K562 (cell line): ENCODE measurements around the gene RAD51AP1. TPM values are rescaled to one million over a fixed set of nuclear protein-coding genes. Genes with fewer than 3 reads are reported as not detected.
A peak's percentile ranks its signal among the peaks of the same experiment; 100 is the strongest.

ENCODE experiments used
- CEBPB ChIP-seq: fragments of 450-650 bp; IDR thresholded peaks from 2 replicates; pipeline ENCODE4 v1.6.1; 2016; ENCODE audit warnings: missing genetic modification characterization, missing compliant biosample characterization
- DIDO1 ChIP-seq: fragments of 450-650 bp; IDR thresholded peaks from 2 replicates; pipeline ENCODE4 v1.6.1; 2016; ENCODE audit warnings: low read depth, missing biosample characterization, missing genetic modification characterization
- E2F6 ChIP-seq, 2 experiments: IDR thresholded peaks; 2 replicates each; pipeline ENCODE4 v1.6.1; 2011; ENCODE audit warnings: borderline replicate concordance in 1 of 2, control low read depth in 1 of 2, low read depth in 1 of 2, low read length in 1 of 2, mild to moderate bottlenecking in 1 of 2, mixed read lengths in 1 of 2, moderate library complexity in 1 of 2; ENCODE audit not compliant: insufficient read depth in 1 of 2, insufficient read length in 1 of 2, poor library complexity in 1 of 2, severe bottlenecking in 1 of 2; ENCODE audit errors: extremely low read depth in 1 of 2
- EGR1 ChIP-seq: fragments of 450-650 bp; conservative IDR thresholded peaks from 2 replicates; pipeline ENCODE4 v1.6.1; 2017; ENCODE audit warnings: mild to moderate bottlenecking
- JUND ChIP-seq, 2 experiments: IDR thresholded peaks; 2 replicates in 1 of 2; 3 replicates in 1 of 2; pipeline ENCODE4 v1.6.1; 2011; ENCODE audit warnings: borderline replicate concordance in 2 of 2, low read depth in 2 of 2, low read length in 2 of 2, improper control_type of control experiment in 1 of 2, missing biosample characterization in 1 of 2, missing genetic modification characterization in 1 of 2, missing genetic modification reagents in 1 of 2
- ZBTB2 ChIP-seq: fragments of 450-650 bp; IDR thresholded peaks from 2 replicates; pipeline ENCODE4 v1.6.1; 2016; ENCODE audit warnings: antibody characterized with exemption
- ZBTB5 ChIP-seq: fragments of 450-650 bp; IDR thresholded peaks from 2 replicates; pipeline ENCODE4 v1.6.1; 2017; ENCODE audit warnings: antibody characterized with exemption
- polyA plus RNA-seq, 8 experiments: library from polyadenylated mRNA; depleted of rRNA in 4 of 8; stranded (reverse) in 5 of 8; unstranded in 3 of 8; fragments of >200 nt; fragmentation: Nextera tagmentation in 2 of 8; fragmentation: Illumina TruSeq in 1 of 8; extraction: Ambion mirVana in 2 of 8; extraction: Trizol in 1 of 8; gene quantifications; 2 replicates each; pipeline versions ENCODE4 v1.2.1 to v1.2.3, GENCODE V29; 2011 to 2014; ENCODE audit warnings: inconsistent platforms in 1 of 8, missing spikeins in 1 of 8
- total RNA-seq, 7 experiments: library from RNA; depleted of rRNA in 6 of 7; stranded (reverse); fragments of >200 nt in 6 of 7; fragmentation: Illumina TruSeq in 2 of 7; extraction: Trizol in 2 of 7; gene quantifications; 2 replicates each; pipeline versions ENCODE4 v1.2.1 to v1.2.3, GENCODE V29; 2011 to 2021; ENCODE audit warnings: low replicate concordance in 1 of 7
- TF ChIP-seq, protein P1 (sequence below): fragments of 200-600 bp; sonication (generic); IDR thresholded peaks from one replicate; pipeline ENCODE4 v1.6.1; 2012; ENCODE audit warnings: mild to moderate bottlenecking, low read depth, low read length, inconsistent platforms

The RAD51AP1 gene
- total and polyA plus RNA-seq, 9 of the 15 experiments (the other 6 are each of a cell fraction or from before 2014, with no cell fraction given), result 43.8 to 111 (median 89.1) TPM

DNA sequence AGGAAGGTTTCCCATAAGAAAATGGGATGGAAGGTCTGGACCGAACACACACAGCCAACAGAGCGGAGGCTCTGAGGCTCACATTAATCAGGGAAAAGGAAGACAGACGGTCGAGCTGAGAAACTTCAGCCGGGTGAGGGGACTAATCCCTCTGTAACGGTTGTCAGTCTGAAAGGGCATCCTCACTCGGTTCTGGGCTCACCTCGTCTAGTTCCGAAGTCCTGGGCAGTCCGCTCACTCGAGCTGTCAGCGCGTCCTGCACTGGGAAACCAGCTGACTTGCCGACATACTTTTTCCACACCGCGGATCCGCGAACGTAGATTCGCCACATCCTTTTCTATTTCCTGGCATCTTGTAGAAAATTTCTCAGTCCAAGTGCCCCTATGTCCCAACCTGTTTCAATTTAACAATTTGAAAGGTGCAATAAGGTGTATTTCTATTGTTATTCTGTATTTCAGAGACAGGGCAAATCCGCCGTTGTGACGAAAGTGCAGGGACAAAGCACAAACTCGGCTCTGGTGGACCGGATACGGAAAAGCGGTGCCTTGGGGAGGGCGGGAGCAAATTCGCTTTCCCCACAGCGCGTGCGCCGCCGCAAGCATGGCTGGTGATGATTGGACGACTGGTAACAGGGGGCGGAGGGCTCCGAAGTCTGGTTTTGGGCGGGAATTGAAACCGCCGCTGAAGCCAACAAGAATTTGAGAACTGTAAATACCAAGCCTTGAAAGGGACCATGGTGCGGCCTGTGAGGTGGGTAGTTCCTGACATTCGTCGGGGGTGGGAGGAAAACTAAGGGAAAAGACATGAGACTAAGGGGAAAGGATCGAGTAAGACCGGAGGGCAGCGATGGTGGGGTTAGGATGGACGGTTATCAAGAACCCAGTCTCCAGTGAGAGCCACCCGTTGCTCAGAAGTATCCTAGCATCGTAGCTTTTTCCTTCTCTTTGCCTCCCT lies at the start of gene RAD51AP1 (continued):
- TF ChIP-seq, protein P1, sequence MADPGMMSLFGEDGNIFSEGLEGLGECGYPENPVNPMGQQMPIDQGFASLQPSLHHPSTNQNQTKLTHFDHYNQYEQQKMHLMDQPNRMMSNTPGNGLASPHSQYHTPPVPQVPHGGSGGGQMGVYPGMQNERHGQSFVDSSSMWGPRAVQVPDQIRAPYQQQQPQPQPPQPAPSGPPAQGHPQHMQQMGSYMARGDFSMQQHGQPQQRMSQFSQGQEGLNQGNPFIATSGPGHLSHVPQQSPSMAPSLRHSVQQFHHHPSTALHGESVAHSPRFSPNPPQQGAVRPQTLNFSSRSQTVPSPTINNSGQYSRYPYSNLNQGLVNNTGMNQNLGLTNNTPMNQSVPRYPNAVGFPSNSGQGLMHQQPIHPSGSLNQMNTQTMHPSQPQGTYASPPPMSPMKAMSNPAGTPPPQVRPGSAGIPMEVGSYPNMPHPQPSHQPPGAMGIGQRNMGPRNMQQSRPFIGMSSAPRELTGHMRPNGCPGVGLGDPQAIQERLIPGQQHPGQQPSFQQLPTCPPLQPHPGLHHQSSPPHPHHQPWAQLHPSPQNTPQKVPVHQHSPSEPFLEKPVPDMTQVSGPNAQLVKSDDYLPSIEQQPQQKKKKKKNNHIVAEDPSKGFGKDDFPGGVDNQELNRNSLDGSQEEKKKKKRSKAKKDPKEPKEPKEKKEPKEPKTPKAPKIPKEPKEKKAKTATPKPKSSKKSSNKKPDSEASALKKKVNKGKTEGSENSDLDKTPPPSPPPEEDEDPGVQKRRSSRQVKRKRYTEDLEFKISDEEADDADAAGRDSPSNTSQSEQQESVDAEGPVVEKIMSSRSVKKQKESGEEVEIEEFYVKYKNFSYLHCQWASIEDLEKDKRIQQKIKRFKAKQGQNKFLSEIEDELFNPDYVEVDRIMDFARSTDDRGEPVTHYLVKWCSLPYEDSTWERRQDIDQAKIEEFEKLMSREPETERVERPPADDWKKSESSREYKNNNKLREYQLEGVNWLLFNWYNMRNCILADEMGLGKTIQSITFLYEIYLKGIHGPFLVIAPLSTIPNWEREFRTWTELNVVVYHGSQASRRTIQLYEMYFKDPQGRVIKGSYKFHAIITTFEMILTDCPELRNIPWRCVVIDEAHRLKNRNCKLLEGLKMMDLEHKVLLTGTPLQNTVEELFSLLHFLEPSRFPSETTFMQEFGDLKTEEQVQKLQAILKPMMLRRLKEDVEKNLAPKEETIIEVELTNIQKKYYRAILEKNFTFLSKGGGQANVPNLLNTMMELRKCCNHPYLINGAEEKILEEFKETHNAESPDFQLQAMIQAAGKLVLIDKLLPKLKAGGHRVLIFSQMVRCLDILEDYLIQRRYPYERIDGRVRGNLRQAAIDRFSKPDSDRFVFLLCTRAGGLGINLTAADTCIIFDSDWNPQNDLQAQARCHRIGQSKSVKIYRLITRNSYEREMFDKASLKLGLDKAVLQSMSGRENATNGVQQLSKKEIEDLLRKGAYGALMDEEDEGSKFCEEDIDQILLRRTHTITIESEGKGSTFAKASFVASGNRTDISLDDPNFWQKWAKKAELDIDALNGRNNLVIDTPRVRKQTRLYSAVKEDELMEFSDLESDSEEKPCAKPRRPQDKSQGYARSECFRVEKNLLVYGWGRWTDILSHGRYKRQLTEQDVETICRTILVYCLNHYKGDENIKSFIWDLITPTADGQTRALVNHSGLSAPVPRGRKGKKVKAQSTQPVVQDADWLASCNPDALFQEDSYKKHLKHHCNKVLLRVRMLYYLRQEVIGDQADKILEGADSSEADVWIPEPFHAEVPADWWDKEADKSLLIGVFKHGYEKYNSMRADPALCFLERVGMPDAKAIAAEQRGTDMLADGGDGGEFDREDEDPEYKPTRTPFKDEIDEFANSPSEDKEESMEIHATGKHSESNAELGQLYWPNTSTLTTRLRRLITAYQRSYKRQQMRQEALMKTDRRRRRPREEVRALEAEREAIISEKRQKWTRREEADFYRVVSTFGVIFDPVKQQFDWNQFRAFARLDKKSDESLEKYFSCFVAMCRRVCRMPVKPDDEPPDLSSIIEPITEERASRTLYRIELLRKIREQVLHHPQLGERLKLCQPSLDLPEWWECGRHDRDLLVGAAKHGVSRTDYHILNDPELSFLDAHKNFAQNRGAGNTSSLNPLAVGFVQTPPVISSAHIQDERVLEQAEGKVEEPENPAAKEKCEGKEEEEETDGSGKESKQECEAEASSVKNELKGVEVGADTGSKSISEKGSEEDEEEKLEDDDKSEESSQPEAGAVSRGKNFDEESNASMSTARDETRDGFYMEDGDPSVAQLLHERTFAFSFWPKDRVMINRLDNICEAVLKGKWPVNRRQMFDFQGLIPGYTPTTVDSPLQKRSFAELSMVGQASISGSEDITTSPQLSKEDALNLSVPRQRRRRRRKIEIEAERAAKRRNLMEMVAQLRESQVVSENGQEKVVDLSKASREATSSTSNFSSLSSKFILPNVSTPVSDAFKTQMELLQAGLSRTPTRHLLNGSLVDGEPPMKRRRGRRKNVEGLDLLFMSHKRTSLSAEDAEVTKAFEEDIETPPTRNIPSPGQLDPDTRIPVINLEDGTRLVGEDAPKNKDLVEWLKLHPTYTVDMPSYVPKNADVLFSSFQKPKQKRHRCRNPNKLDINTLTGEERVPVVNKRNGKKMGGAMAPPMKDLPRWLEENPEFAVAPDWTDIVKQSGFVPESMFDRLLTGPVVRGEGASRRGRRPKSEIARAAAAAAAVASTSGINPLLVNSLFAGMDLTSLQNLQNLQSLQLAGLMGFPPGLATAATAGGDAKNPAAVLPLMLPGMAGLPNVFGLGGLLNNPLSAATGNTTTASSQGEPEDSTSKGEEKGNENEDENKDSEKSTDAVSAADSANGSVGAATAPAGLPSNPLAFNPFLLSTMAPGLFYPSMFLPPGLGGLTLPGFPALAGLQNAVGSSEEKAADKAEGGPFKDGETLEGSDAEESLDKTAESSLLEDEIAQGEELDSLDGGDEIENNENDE, result no peak
- TF ChIP-seq JUND (IDR thresholded peaks at IDR 0.05; ENCODE audit: borderline replicate concordance, low read depth, low read length) (0 out of 2 replicates have a peak, but pooled peaks have one; percentile 6), JUND (tag; IDR thresholded peaks at IDR 0.05; ENCODE audit: borderline replicate concordance, low read depth, low read length) (peak; percentile 62; the same call in 1 of the 3 replicates), CEBPB (tag) (peak; percentile 13; the same call in 1 of the 2 replicates), EGR1 (peak; percentile 45; the same call in 1 of the 2 replicates), DIDO1 (peak; percentile 98), ZBTB5 (peak; percentile 89), ZBTB2 (no peak; the same call in 1 of the 2 replicates), E2F6 (IDR thresholded peaks at IDR 0.05; ENCODE audit: borderline replicate concordance in 1 of 2, extremely low read depth in 1 of 2, insufficient read depth in 1 of 2, insufficient read length in 1 of 2, low read depth in 1 of 2, low read length in 1 of 2, poor library complexity in 1 of 2, severe bottlenecking in 1 of 2) (peak; percentile 80 to 90)
